Epithelial cell of proximal tubule (primary cell): ENCODE measurements around the gene RIMBP2. TPM values are rescaled to one million over a fixed set of nuclear protein-coding genes. Genes with fewer than 3 reads are reported as not detected.
"Not testable (repeated sequence)": the region's sequence is repeated elsewhere in the genome, so short reads cannot be mapped to it uniquely, and the experiment has no call there.

ENCODE experiments used
- DNase-seq: peaks from one replicate; pipeline ENCODE4 v3.0.0-alpha.2; 2011; ENCODE audit warnings: low read depth
- H3K4me3 ChIP-seq: 2 replicates; pipeline ENCODE4 v1.5.1; 2011; ENCODE audit warnings: low read depth, mild to moderate bottlenecking, low read length
- total RNA-seq: library from RNA; depleted of rRNA; stranded (reverse); fragments of >200 nt; gene quantifications from 2 replicates; pipeline ENCODE4 v1.2.3, GENCODE V29; 2015
- TF ChIP-seq, protein P1 (sequence below): conservative IDR thresholded peaks from 2 replicates; pipeline ENCODE4 v1.5.1; 2012; ENCODE audit warnings: low read depth, mild to moderate bottlenecking, low read length

RIMBP2 gene
- total RNA-seq, 1 donor from 2014 or later = 0.98 TPM

DNA sequence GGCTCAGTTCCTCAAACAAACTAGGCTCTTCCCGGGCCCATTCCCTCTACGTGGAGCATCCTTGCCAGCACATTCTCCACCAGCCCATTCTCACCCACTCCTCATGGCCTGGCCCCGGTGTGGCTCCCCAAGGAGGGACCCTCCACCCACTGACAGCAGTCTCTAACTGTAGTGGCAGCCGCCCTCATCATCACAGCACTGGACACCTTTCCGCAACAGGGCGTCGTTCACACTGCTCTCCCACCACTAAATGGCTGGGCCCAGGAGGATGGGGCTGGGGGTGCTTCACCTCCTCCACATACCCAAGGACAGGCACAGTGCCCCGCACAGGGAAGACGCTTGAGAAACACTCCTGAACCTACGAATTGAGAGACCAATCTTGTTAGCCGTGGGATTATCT is 123.0 kb downstream of the RIMBP2 start:
- TF ChIP-seq, protein P1, sequence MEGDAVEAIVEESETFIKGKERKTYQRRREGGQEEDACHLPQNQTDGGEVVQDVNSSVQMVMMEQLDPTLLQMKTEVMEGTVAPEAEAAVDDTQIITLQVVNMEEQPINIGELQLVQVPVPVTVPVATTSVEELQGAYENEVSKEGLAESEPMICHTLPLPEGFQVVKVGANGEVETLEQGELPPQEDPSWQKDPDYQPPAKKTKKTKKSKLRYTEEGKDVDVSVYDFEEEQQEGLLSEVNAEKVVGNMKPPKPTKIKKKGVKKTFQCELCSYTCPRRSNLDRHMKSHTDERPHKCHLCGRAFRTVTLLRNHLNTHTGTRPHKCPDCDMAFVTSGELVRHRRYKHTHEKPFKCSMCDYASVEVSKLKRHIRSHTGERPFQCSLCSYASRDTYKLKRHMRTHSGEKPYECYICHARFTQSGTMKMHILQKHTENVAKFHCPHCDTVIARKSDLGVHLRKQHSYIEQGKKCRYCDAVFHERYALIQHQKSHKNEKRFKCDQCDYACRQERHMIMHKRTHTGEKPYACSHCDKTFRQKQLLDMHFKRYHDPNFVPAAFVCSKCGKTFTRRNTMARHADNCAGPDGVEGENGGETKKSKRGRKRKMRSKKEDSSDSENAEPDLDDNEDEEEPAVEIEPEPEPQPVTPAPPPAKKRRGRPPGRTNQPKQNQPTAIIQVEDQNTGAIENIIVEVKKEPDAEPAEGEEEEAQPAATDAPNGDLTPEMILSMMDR = no peak
- H3K4me3 ChIP-seq = no peak overlapping the region
- no peak for DNase-seq

DNA sequence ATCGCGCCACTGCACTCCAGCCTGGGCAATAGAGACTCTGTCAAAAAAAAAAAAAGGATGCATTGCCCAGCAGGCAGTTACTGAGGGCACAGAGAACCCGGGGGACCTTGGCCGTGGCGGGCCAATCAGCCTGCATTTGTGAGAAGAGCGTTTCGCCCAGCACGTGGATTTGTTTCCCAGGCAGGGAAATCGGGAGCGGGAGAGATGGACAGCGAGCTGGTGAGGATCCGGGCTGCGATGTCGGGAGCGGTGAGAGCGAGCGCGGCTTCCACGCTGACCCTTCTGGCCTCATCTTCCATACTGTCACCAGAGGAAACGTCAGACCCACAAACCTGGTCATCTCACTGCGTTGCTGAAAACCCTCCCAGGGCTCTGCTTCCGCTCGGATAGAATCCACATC is 123.5 kb downstream of the RIMBP2 start:
- TF ChIP-seq, protein P1 = no peak
- DNase-seq = no peak
- H3K4me3 ChIP-seq = no peak overlapping the region

DNA sequence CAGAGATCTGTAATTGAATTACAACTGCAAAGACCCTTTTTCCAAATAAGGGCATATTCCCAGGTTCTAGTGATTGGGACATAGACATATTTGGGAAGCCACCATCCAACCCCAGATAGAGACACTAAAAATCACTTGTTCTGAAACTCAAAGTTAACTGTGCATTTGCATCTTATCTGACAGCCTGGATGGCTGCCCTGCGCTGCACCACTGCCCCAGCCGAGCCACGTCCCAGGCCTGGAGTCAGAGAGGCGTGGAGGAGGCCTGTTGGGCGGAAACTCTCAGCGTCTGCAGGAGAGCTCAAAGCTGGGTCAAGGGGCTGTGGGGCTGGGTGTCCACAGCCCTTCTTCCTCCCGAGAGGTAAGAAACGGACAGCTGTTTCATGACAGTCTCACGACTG is 124.4 kb downstream of the RIMBP2 start:
- TF ChIP-seq, protein P1 = no peak
- H3K4me3 ChIP-seq = no peak overlapping the region

DNA sequence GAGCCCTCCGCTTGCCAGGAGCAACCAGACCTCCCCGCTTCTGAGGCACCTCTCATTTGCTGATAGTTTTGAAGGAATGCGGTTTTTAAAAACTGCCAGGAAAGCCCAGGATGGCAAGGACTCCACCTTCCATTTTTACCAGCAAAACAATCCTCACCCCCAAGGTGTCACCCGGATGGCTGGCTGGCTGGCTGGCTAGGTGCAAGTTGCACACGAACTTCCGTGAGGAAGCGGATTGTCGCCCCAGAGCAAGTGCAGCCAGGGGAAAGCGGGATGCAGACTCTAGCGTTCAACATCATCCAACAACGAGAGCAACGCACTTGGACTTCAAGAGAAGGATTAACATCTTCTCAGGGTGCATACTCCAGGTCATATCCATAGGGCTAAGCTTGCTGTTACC is 125.4 kb downstream of the RIMBP2 start:
- TF ChIP-seq, protein P1 = no peak
- DNase-seq = no peak
- no peak overlapping the region for H3K4me3 ChIP-seq

More for the DNA sequence above, 124.4 kb downstream of the RIMBP2 start:
- no peak for DNase-seq

DNA sequence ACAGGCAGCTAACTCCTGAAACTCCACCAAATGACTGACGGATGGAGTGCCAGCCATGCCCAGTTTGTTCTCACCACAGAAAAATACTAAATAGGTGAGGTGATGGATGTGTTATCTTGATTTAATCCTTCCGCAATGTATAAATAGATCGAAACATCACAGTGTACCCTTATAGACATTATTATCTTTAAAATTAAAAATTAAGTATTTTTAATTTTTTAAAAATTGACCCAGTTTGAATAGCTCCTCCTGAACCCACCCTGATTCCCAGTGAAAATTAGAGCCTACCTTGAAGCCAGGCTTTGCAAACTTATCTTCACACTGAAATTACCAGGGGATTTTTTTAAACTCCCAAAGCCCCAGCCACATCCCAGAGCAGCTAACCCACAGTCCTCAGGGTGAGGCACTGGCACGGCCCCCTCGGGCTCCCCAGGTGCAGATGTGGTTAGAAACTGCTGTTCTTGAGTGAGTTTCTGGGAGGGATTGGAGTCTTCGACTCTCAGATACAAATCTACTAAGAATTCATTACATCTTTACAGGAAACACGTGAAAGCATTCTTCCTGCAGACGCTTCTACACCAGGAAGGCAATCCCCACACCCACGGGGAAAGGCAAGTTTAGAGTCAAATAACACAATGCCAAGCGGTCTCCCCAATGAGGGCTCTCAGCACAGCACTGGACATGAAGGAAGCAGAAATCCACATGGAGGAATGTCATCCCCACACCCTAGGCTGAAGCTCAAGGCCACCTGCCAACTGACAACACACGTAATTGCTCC is 126.4 kb downstream of the RIMBP2 start:
- no peak overlapping the region for H3K4me3 ChIP-seq
- TF ChIP-seq, protein P1 = no peak
- DNase-seq = no peak

DNA sequence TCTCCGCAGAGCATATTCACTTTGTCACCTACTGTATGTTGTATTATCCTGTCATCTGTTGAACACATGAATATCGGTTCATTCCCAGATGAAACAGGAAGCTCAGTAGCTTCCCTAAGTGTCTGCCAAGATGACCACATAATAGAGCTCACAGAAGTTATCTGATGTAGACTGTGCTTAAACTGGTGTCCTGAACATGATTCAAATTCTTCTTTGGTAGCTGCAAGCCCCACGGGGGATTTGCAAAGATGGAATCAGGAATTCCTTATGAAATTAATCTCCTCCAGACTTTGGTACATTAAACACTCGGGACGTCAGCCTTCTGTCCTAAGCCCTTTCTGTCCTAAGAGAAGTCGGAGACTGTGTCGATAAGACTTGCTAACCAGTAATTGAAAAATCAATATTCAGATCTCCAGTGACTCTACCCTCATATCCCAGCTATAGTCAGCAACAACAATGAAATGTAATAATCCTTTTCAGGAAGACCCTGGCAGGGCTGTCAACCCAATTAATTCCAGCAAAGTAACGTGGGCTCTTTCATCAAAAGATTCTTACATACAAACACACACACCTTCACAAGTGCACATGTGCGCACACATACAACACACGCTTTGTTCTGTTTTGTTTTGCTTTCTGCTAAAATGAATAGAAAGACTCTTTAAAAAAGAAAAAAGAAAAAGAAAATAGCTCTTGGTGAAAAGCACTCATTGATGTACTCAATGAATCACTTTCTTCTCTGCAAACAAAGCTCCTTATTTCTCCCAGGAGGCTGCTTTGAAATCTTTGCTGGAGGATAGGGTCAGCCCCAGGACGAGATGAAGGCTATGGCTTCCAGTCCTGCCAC is 127.2 kb downstream of the RIMBP2 start:
- H3K4me3 ChIP-seq = no peak overlapping the region
- DNase-seq = no peak
- TF ChIP-seq, protein P1 = no peak

DNA sequence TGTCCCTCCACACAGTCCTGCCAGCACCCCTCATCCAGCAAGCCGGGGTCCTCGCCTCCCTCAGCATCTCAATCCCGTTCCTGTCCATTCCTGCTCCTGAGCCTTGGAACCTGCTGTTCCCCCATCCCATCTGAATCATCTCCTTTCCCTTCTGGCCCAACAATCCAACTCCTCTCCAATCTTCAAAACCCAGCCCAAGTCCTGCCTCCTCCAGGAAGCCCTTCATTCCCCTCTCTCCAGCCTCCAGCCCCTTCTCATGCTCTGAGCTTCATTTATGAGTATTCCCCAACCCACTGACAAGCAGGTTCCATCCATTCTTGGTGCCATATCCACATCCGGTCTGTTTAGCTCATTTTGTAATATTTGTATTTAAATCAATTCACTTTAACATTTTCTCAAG is 128.1 kb downstream of the RIMBP2 start:
- no peak overlapping the region for H3K4me3 ChIP-seq
- no peak for DNase-seq
- TF ChIP-seq, protein P1 = no peak

DNA sequence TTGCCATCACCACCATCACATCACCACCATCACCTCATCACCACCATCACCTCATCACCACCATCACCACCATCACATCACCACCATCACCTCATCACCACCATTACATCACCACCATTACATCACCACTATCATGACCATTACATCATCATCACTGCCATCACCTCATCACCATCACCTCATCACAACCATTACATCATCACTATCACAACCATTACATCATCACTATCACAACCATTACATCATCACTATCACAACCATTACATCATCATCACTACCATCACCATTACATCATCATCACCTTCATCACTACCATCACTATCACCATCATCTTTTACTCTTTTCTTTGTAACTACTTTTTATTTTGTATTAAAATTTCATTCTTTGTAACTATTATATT is 131.6 kb downstream of the RIMBP2 start:
- not testable (repeated sequence) for H3K4me3 ChIP-seq, DNase-seq
